PFSK-1 (cell line): ENCODE results near the gene CELSR1.

Experiments
- FOXP2 ChIP-seq: optimal IDR thresholded peaks from 2 replicates; pipeline ENCODE3; 2011; ENCODE audit warnings: borderline replicate concordance, control low read depth, inconsistent platforms; ENCODE audit not compliant: insufficient read depth; ENCODE audit errors: extremely low read length, extremely low read depth
- POLR2AphosphoS5 ChIP-seq: IDR thresholded peaks from 2 replicates; pipeline ENCODE4 v1.6.1; 2012; ENCODE audit warnings: low read depth, mild to moderate bottlenecking, control low read depth, low read length, moderate library complexity
- SIN3A ChIP-seq: IDR thresholded peaks from 2 replicates; pipeline ENCODE4 v1.6.1; 2012; ENCODE audit warnings: mild to moderate bottlenecking, low read length, moderate library complexity, borderline replicate concordance; ENCODE audit not compliant: insufficient read depth
- TAF1 ChIP-seq: IDR thresholded peaks from 2 replicates; pipeline ENCODE4 v1.6.1; 2012; ENCODE audit warnings: low read length, control low read depth, borderline replicate concordance; ENCODE audit not compliant: insufficient read depth
- TF ChIP-seq, protein P1 (sequence below), 2 experiments: IDR thresholded peaks; 2 replicates each; pipeline versions ENCODE4 v1.6.1 to v1.8.0; 2011 to 2012; ENCODE audit warnings: low read depth in 2 of 2, low read length in 2 of 2, control low read depth in 1 of 2, inconsistent platforms in 1 of 2, mild to moderate bottlenecking in 1 of 2, moderate library complexity in 1 of 2; ENCODE audit not compliant: insufficient read depth in 1 of 2

CELSR1 gene

DNA sequence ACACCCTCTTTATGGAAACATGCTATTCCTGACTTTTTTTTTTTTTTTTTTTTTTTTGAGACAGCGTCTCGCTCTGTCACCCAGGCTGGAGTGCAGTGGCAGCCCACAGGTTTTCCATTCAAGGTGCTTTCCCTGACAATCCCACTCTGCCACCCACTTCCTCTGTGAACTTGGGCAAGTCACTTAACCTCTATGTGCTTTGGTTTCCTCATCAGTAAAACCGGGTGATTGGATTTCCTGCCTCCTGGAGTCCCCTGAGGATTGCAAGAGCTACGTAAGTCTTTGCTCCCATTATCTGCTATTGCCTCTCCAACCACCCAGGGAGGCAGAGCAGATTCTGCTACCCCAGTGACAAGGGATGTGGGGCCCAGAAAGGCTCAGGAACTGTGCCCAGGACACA, 54.1 kb downstream of the CELSR1 start:
- TF ChIP-seq SIN3A (no peak), TAF1 (no peak), FOXP2 (no peak), POLR2AphosphoS5 (no peak)
- TF ChIP-seq, protein P1, sequence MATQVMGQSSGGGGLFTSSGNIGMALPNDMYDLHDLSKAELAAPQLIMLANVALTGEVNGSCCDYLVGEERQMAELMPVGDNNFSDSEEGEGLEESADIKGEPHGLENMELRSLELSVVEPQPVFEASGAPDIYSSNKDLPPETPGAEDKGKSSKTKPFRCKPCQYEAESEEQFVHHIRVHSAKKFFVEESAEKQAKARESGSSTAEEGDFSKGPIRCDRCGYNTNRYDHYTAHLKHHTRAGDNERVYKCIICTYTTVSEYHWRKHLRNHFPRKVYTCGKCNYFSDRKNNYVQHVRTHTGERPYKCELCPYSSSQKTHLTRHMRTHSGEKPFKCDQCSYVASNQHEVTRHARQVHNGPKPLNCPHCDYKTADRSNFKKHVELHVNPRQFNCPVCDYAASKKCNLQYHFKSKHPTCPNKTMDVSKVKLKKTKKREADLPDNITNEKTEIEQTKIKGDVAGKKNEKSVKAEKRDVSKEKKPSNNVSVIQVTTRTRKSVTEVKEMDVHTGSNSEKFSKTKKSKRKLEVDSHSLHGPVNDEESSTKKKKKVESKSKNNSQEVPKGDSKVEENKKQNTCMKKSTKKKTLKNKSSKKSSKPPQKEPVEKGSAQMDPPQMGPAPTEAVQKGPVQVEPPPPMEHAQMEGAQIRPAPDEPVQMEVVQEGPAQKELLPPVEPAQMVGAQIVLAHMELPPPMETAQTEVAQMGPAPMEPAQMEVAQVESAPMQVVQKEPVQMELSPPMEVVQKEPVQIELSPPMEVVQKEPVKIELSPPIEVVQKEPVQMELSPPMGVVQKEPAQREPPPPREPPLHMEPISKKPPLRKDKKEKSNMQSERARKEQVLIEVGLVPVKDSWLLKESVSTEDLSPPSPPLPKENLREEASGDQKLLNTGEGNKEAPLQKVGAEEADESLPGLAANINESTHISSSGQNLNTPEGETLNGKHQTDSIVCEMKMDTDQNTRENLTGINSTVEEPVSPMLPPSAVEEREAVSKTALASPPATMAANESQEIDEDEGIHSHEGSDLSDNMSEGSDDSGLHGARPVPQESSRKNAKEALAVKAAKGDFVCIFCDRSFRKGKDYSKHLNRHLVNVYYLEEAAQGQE (IDR thresholded peaks at IDR 0.05; ENCODE audit: insufficient read depth in 1 of 2, low read depth in 2 of 2, low read length in 2 of 2), result no peak

DNA sequence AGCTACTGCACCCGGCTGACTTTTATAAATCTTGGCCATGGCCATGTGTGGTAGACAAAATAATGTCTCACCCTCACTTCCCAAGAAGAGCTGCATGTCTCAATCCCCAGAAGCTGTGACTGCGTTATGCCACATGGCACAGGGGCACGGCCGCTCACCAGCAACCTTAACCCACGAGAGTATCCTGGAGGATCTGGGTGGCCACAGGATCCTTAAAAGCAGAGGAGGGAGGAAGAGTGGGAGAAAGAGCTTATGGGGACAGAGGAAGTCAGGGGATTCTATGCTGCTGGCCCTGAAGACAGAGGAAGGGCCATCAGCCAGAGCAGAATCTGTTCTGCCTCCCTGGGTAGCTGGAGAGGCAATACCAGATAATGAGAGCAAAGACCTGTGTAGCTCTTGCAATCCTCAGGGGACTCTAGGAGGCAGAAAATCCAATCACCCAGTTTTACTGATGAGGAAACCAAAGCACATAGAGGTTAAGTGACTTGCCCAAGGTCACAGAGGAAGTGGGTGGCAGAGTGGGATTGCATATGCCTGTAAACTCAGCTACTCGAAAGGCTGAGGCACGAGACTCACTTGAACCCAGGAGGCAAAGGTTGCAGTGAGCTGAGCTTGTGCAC, 55.3 kb downstream of the CELSR1 start:
- TF ChIP-seq FOXP2 (no peak), SIN3A (no peak), POLR2AphosphoS5 (no peak), TAF1 (no peak)
- TF ChIP-seq, protein P1 (IDR thresholded peaks at IDR 0.05; ENCODE audit: insufficient read depth in 1 of 2, low read depth in 2 of 2, low read length in 2 of 2), result no peak

DNA sequence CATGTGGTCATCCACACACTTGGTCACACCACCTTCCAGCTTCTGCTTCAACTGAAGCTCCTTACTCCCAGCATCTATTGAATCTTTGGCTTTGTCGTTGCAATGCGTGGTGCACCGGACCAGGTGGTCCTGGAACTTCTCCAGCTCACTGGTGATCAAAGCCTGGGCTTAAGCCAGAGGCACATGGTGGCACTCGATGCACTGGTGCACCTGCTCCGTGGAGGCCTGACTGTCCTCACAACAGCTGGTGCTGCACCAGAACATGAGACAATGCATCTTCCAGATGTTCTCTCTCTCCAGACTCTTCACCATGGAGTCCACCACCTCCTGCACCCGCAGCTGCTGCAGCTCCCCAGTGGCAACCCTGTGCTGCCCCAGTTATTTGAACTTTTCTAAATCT, 56.0 kb downstream of the CELSR1 start:
- TF ChIP-seq SIN3A (no peak), TAF1 (no peak), FOXP2 (no peak), POLR2AphosphoS5 (no peak)
- TF ChIP-seq, protein P1 (IDR thresholded peaks at IDR 0.05; ENCODE audit: insufficient read depth in 1 of 2, low read depth in 2 of 2, low read length in 2 of 2), result no peak

DNA sequence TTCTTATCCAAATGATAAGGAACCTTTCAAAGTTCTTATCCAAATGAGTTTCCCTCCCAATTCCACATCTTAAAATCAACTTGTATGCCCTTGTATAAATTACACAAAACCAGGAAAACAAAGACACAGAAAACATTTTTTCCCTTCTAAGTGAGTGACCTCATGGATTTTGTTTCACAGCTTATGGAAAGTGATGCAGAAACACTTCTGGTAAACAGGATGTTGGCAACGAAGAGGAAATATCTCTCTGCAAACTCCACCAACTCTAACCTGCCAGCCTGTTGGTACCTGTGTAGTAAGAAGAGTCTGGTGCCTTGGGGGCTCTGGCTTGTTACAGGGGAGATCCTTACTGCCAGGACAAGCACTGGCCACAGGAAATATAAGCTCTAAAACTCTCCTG, 57.0 kb downstream of the CELSR1 start:
- TF ChIP-seq POLR2AphosphoS5 (no peak), SIN3A (no peak), FOXP2 (no peak), TAF1 (no peak)
- TF ChIP-seq, protein P1 (IDR thresholded peaks at IDR 0.05; ENCODE audit: insufficient read depth in 1 of 2, low read depth in 2 of 2, low read length in 2 of 2), result no peak

DNA sequence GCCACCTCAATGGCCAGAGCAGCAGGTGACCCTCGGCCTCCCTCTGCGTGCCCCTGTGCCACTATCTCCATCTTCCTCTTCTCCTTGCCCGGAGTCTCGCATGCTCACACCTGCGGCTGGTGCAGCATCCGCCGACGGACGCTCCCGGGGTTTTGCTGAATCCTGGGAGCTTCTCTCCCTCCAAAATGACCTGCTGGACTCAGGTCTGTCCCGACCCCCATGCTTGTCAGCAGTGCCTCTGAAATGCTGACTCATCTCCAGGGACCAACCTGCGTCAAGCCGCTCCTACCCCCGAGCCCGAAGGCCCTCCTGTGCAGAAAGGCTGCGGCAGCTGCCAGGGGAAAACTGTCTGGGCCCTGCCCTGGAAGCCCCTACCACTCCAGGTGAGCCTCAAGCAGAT, 58.4 kb downstream of the CELSR1 start:
- TF ChIP-seq SIN3A (no peak), TAF1 (no peak), FOXP2 (no peak), POLR2AphosphoS5 (no peak)
- TF ChIP-seq, protein P1 (IDR thresholded peaks at IDR 0.05; ENCODE audit: insufficient read depth in 1 of 2, low read depth in 2 of 2, low read length in 2 of 2), result no peak
